Heart left ventricle (tissue), 13 donors: ENCODE data around the gene UBXN2A.

Source experiments
- POLR2A ChIP-seq, 2 donors: fragments of 450-650 bp; IDR thresholded peaks; one replicate each; pipeline ENCODE4 v1.6.1; 2017; ENCODE audit warnings: antibody characterized with exemption in 2 of 2, mild to moderate bottlenecking in 2 of 2, moderate library complexity in 2 of 2
- TF ChIP-seq, protein P1 (sequence below), 12 donors: fragments of 200-600 bp; sonication (generic) in 4 of 12; IDR thresholded peaks; one replicate each; pipeline versions ENCODE4 v1.5.0 to v1.8.0; 2018 to 2022; ENCODE audit warnings: antibody characterized with exemption in 12 of 12, mild to moderate bottlenecking in 5 of 12
- donor health status: ischemic (EF 13 %, LVEDD 7.1; RV severe dilation, severe dysfunction).
- donor health status: DM: no; HTN: yes; CAD: no.
- donor health status: DM: no; HTN: no; CAD: no.
- donor health status: ischemic (EF 25% LVEDD 6.9; RV normal size, moderate dysfunction).
- donor health status: ischemic (EF 25% LVEDD 5.7; RV mildly dilated, moderate dysfunction).
- donor health status: ischemic (EF 35%, LVEDD 5.7; RV mildly dilated, moderate dysfunction).
- donor health status: nonischemic (EF 11% LVEDD 7.7; RV severe dilation, severe dysfunction).
- donor health status: DM: yes; HTN: yes; CAD: no.
- donor health status: PGD.
- donor health status: ischemic (EF 29% LVEDD 5.4; RV normal size, mild dysfunction).
- donor health status: nonischemic (EF 23%, LVEDD 6.1; RV moderate dilation, normal function).

DNA sequence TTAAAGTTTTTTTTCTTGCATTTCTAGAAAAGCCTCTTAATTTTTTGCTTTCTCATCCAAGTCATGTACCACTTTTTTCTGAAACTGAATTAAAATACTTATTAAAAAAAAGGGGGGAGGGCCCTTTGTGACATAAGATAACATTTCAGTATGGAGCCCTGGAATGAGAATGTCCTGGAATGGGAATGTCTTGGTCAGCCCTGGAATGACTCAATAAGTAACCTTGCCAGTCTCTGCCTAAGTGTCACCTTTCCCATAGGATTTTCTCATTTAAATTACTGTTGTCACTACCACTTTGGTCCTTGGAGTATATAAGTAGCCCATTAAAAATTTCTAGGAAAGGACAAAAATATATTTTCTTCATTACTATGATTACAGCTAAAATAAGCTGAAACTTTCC is 4.7 kb downstream of the UBXN2A start:
- TF ChIP-seq, protein P1, sequence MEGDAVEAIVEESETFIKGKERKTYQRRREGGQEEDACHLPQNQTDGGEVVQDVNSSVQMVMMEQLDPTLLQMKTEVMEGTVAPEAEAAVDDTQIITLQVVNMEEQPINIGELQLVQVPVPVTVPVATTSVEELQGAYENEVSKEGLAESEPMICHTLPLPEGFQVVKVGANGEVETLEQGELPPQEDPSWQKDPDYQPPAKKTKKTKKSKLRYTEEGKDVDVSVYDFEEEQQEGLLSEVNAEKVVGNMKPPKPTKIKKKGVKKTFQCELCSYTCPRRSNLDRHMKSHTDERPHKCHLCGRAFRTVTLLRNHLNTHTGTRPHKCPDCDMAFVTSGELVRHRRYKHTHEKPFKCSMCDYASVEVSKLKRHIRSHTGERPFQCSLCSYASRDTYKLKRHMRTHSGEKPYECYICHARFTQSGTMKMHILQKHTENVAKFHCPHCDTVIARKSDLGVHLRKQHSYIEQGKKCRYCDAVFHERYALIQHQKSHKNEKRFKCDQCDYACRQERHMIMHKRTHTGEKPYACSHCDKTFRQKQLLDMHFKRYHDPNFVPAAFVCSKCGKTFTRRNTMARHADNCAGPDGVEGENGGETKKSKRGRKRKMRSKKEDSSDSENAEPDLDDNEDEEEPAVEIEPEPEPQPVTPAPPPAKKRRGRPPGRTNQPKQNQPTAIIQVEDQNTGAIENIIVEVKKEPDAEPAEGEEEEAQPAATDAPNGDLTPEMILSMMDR (IDR thresholded peaks at IDR 0.05) = no peak
- TF ChIP-seq POLR2A (IDR thresholded peaks at IDR 0.05) = no peak
